Astrocyte (in vitro differentiated cells and primary cell): Measurements from ENCODE around the gene SHISA9. TPM values are rescaled to one million over a fixed set of nuclear protein-coding genes. Genes with fewer than 3 reads are reported as not detected.

Experiments used
- DNase-seq: peaks from one replicate; pipeline ENCODE4 v3.0.0-alpha.2; 2010; ENCODE audit warnings: low read depth
- FAIRE-seq: peaks from 2 replicates; lab custom pipeline; 2011; peaks lifted over from hg19 to GRCh38; lab: Jason Lieb, UNC
- H2AFZ ChIP-seq: 2 replicates; pipeline ENCODE4 v1.6.0; 2012; ENCODE audit warnings: low read depth, low read length, inconsistent platforms
- H3K27ac ChIP-seq: 2 replicates; pipeline ENCODE4 v1.5.1; 2011; ENCODE audit warnings: low read depth, low read length, inconsistent platforms
- H3K27me3 ChIP-seq: 2 replicates; pipeline ENCODE4 v1.6.0; 2011; ENCODE audit warnings: low read length, inconsistent platforms; ENCODE audit not compliant: insufficient read depth
- H3K36me3 ChIP-seq: 2 replicates; pipeline ENCODE4 v1.5.1; 2011; ENCODE audit warnings: low read length, inconsistent platforms; ENCODE audit not compliant: insufficient read depth
- H3K4me1 ChIP-seq: 2 replicates; pipeline ENCODE4 v1.5.1; 2011; ENCODE audit warnings: low read length, inconsistent platforms; ENCODE audit not compliant: insufficient read depth
- H3K4me2 ChIP-seq: 2 replicates; pipeline ENCODE4 v1.6.0; 2012; ENCODE audit warnings: low read length, inconsistent platforms
- H3K4me3 ChIP-seq: 2 replicates; pipeline ENCODE4 v1.5.1; 2011; ENCODE audit warnings: low read depth, mild to moderate bottlenecking, low read length, inconsistent platforms; ENCODE audit not compliant: insufficient read depth
- H3K79me2 ChIP-seq: 2 replicates; pipeline ENCODE4 v1.6.0; 2012; ENCODE audit warnings: mild to moderate bottlenecking, low read length, inconsistent platforms; ENCODE audit not compliant: insufficient read depth
- H3K9ac ChIP-seq: 2 replicates; pipeline ENCODE4 v1.6.0; 2012; ENCODE audit warnings: mild to moderate bottlenecking, low read length, inconsistent platforms
- H3K9me3 ChIP-seq: 2 replicates; pipeline ENCODE4 v1.5.1; 2012; ENCODE audit warnings: low read depth, mild to moderate bottlenecking, low read length, inconsistent platforms; ENCODE audit not compliant: insufficient read depth
- H4K20me1 ChIP-seq: 2 replicates; pipeline ENCODE4 v1.6.0; 2012; ENCODE audit warnings: low read length, inconsistent platforms; ENCODE audit not compliant: insufficient read depth
- H3K27ac Mint-ChIP-seq: one replicate; pipeline ENCODE4 v1.8.0; 2021; ENCODE audit warnings: mild to moderate bottlenecking, mixed read lengths; ENCODE audit not compliant: unreplicated experiment
- H3K27me3 Mint-ChIP-seq: one replicate; pipeline ENCODE4 v1.8.0; 2021; ENCODE audit warnings: low read depth, mixed read lengths; ENCODE audit not compliant: unreplicated experiment
- H3K36me3 Mint-ChIP-seq: one replicate; pipeline ENCODE4 v1.8.0; 2021; ENCODE audit warnings: low read depth, mixed read lengths; ENCODE audit not compliant: unreplicated experiment
- H3K4me1 Mint-ChIP-seq: one replicate; pipeline ENCODE4 v1.8.0; 2021; ENCODE audit warnings: low read depth, mixed read lengths; ENCODE audit not compliant: unreplicated experiment
- H3K4me3 Mint-ChIP-seq: one replicate; pipeline ENCODE4 v1.8.0; 2021; ENCODE audit warnings: mild to moderate bottlenecking, moderate library complexity, mixed read lengths; ENCODE audit not compliant: unreplicated experiment
- H3K9me3 Mint-ChIP-seq: one replicate; pipeline ENCODE4 v1.8.0; 2021; ENCODE audit warnings: mild to moderate bottlenecking, mixed read lengths; ENCODE audit not compliant: unreplicated experiment
- EZH2 ChIP-seq: IDR thresholded peaks from 2 replicates; pipeline ENCODE4 v1.6.1; 2012; ENCODE audit warnings: mild to moderate bottlenecking, low read length, inconsistent platforms; ENCODE audit not compliant: insufficient read depth
- total RNA-seq: library from RNA; stranded (reverse); gene quantifications from 2 replicates; pipeline ENCODE4 v1.2.1, GENCODE V29; 2021
- TF ChIP-seq, protein P1 (sequence below): IDR thresholded peaks from 2 replicates; pipeline ENCODE4 v1.5.1; 2011; ENCODE audit warnings: low read depth, mild to moderate bottlenecking, inconsistent platforms, low read length, moderate library complexity; ENCODE audit not compliant: insufficient read depth

The SHISA9 gene
- total RNA-seq, 1 donor from 2014 or later = 73.0 TPM

DNA sequence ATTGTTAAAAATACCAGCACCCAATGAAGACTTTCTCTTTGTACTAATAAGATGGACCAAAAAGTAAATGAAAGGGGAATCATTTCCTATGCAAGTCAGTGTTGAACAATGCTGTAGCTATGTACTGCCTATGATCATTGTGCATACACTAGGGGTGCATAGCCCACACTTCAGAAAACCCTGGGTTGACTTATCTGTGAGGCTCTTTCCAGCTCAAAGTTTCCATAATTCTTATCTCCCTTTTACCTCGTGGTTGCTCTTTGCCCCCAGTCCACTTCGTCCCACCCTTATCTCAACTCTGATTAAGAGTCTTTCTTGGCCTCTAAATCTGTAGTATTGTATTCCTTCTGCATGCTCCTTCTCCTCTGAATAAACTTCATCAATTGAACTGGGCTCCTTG, 336.8 kb downstream of the SHISA9 start:
- no peaks in the 10 kb centered on the region for H3K36me3 ChIP-seq
- H3K27ac ChIP-seq = no peak overlapping the region
- peaks cover 2% of the 10 kb centered on the region for H3K9me3 ChIP-seq
- no peak overlapping the region for H3K4me2 ChIP-seq
- Mint-ChIP-seq H3K4me3 (no peak overlapping the region), H3K36me3 (peaks cover 24% of the 10 kb centered on the region), H3K27ac (no peak overlapping the region), H3K9me3 (peaks cover 2% of the 10 kb centered on the region), H3K27me3 (no peaks in the 10 kb centered on the region), H3K4me1 (no peaks in the 10 kb centered on the region)
- H3K27me3 ChIP-seq = no peaks in the 10 kb centered on the region
- no peaks in the 10 kb centered on the region for H4K20me1 ChIP-seq
- H3K9ac ChIP-seq = no peak overlapping the region
- H3K4me1 ChIP-seq = no peaks in the 10 kb centered on the region
- H2AFZ ChIP-seq = no peak overlapping the region
- H3K4me3 ChIP-seq = no peak overlapping the region
- H3K79me2 ChIP-seq = no peaks in the 10 kb centered on the region
- no peak for DNase-seq
- no peak for FAIRE-seq
- TF ChIP-seq, protein P1, sequence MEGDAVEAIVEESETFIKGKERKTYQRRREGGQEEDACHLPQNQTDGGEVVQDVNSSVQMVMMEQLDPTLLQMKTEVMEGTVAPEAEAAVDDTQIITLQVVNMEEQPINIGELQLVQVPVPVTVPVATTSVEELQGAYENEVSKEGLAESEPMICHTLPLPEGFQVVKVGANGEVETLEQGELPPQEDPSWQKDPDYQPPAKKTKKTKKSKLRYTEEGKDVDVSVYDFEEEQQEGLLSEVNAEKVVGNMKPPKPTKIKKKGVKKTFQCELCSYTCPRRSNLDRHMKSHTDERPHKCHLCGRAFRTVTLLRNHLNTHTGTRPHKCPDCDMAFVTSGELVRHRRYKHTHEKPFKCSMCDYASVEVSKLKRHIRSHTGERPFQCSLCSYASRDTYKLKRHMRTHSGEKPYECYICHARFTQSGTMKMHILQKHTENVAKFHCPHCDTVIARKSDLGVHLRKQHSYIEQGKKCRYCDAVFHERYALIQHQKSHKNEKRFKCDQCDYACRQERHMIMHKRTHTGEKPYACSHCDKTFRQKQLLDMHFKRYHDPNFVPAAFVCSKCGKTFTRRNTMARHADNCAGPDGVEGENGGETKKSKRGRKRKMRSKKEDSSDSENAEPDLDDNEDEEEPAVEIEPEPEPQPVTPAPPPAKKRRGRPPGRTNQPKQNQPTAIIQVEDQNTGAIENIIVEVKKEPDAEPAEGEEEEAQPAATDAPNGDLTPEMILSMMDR = no peak

DNA sequence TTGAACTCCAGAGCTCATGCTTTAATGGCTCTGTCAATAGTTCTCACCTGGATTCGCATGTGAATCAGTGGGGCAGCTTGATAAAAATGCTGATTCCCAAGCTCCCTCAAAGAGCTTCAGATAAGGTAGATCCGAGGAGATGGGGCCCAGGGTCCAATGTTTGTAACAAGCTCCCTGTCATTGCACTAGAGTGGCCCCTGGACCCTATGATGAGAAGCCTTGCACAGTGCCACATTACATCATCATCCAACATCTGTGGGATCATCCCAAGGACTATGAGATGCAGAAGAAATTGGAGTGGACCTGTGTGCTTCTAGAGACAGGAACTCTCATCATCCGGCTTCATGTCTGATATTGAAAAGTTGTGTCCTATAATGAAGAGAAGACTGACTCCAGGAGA, 340.8 kb downstream of the SHISA9 start:
- Histone ChIP-seq H3K79me2 (no peaks in the 10 kb centered on the region), H3K27ac (no peak overlapping the region), H3K4me3 (no peak overlapping the region), H3K36me3 (no peaks in the 10 kb centered on the region), H3K4me1 (no peaks in the 10 kb centered on the region), H2AFZ (no peak overlapping the region), H3K9me3 (peaks cover 2% of the 10 kb centered on the region), H3K27me3 (no peaks in the 10 kb centered on the region), H3K4me2 (no peak overlapping the region), H3K9ac (no peak overlapping the region), H4K20me1 (no peaks in the 10 kb centered on the region)
- Mint-ChIP-seq H3K9me3 (peaks cover 2% of the 10 kb centered on the region), H3K27me3 (no peaks in the 10 kb centered on the region), H3K36me3 (peaks cover 6% of the 10 kb centered on the region), H3K4me3 (no peak overlapping the region), H3K27ac (no peak overlapping the region), H3K4me1 (no peaks in the 10 kb centered on the region)
- FAIRE-seq (no peak), DNase-seq (no peak)
- no peak for TF ChIP-seq EZH2
- TF ChIP-seq, protein P1 = no peak

DNA sequence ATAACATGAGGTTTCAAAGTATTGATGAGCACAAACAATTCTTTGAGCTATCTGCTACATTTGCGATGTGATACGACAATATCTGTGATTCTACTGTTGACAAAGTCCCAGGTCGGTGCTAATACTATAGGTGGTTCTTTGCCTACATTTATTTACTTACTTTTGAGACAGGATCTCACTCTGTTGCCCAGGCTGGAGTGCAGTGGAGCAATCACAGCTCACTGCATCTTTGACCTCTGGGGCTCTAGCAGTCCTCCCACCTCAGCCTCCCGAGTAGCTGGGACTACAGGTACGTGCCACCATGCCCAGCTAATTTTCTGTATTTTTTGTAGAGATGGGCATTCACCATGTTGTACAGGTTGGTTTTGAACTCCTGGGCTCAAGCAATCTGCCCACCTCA, 343.4 kb downstream of the SHISA9 start:
- H2AFZ ChIP-seq = no peak overlapping the region
- H3K4me2 ChIP-seq = no peak overlapping the region

More for the DNA sequence above, 343.4 kb downstream of the SHISA9 start:
- no peak for FAIRE-seq
- Mint-ChIP-seq H3K27me3 (no peaks in the 10 kb centered on the region), H3K27ac (no peak overlapping the region), H3K4me1 (peaks cover 2% of the 10 kb centered on the region), H3K9me3 (peaks cover 2% of the 10 kb centered on the region), H3K36me3 (peaks cover 6% of the 10 kb centered on the region), H3K4me3 (no peak overlapping the region)
- Histone ChIP-seq H3K27me3 (no peaks in the 10 kb centered on the region), H3K27ac (no peak overlapping the region), H3K4me1 (no peaks in the 10 kb centered on the region), H4K20me1 (no peaks in the 10 kb centered on the region), H3K36me3 (no peaks in the 10 kb centered on the region), H3K79me2 (no peaks in the 10 kb centered on the region), H3K9ac (no peak overlapping the region), H3K9me3 (no peaks in the 10 kb centered on the region), H3K4me3 (no peak overlapping the region)
- TF ChIP-seq, protein P1 = no peak
- no peak for TF ChIP-seq EZH2
- no peak for DNase-seq
